K562 (cell line): ENCODE measurements around the gene STMP1. TPM values are rescaled to one million over a fixed set of nuclear protein-coding genes. Genes with fewer than 3 reads are reported as not detected.

Experiments used
- ATAC-seq: fragments of 200-7000 bp; cut with Tn5 transposase; 3 replicates; pipeline ENCODE4 v1.9.1; 2020; ENCODE audit warnings: moderate library complexity
- BruUV-seq: library from RNA; stranded (reverse); fragments of 400-500 nt; replicated peaks from 2 replicates; lab custom pipeline; 2021; lab: Mats Ljungman, UMichigan
- CTCF ChIA-PET: fragments of 300-600 bp; formaldehyde crosslinking; extraction: SDS; loops from one replicate; lab custom pipeline; 2021; ENCODE audit warnings: low intra/inter-chr PET ratio; lab: Yijun Ruan, JAX
- POLR2A ChIA-PET: fragments of 300-600, 350-650 bp; sonication (Branson Sonifier 250); formaldehyde crosslinking; extraction: SDS; loops from one replicate; lab custom pipeline; 2021; ENCODE audit warnings: antibody characterized with exemption, inconsistent platforms; lab: Yijun Ruan, JAX
- DNase-seq, 4 experiments: peaks; one replicate each; pipeline versions ENCODE4 v3.0.0 to v3.0.0-alpha.2; 2011 to 2018; ENCODE audit warnings: low spot score in 3 of 4, mixed read lengths in 3 of 4; ENCODE audit errors: extremely low read depth in 1 of 4
- FAIRE-seq: peaks from 2 replicates; lab custom pipeline; 2011; peaks lifted over from hg19 to GRCh38; lab: Jason Lieb, UNC
- H2AFZ ChIP-seq: 2 replicates; pipeline ENCODE4 v1.6.0; 2011; ENCODE audit warnings: low read depth, low read length, control low read depth, inconsistent platforms
- H3K27ac ChIP-seq: fragments of 200-600 bp; 3 replicates; pipeline ENCODE4 v1.8.0; 2011; ENCODE audit warnings: low read depth, mild to moderate bottlenecking, control low read depth, inconsistent platforms, low read length, moderate library complexity, mixed read lengths; ENCODE audit errors: extremely low read depth
- H3K27me3 ChIP-seq, 2 experiments: fragments of 300-600 bp in 1 of 2; 2 replicates in 1 of 2; 3 replicates in 1 of 2; pipeline versions ENCODE4 v1.6.0 to v1.8.0; 2011; ENCODE audit warnings: inconsistent platforms in 2 of 2, low read length in 2 of 2, mild to moderate bottlenecking in 1 of 2, mixed read lengths in 1 of 2, moderate library complexity in 1 of 2; ENCODE audit not compliant: control insufficient read depth in 2 of 2, insufficient read depth in 2 of 2
- H3K36me3 ChIP-seq: fragments of 300-600 bp; 3 replicates; pipeline ENCODE4 v1.8.0; 2011; ENCODE audit warnings: mild to moderate bottlenecking, low read length, inconsistent platforms; ENCODE audit not compliant: control insufficient read depth, insufficient read depth
- H3K4me1 ChIP-seq, 2 experiments: fragments of 200-600 bp in 1 of 2; replicated peaks in 1 of 2; 2 replicates in 1 of 2; 3 replicates in 1 of 2; pipeline versions ENCODE4 v1.5.1 to v1.8.0; 2011; ENCODE audit warnings: inconsistent platforms in 2 of 2, low read length in 2 of 2, mild to moderate bottlenecking in 1 of 2, mixed read lengths in 1 of 2, moderate library complexity in 1 of 2; ENCODE audit not compliant: control insufficient read depth in 2 of 2, insufficient read depth in 2 of 2
- H3K4me2 ChIP-seq: 2 replicates; pipeline ENCODE4 v1.6.1; 2011; ENCODE audit warnings: low read length, control low read depth, inconsistent platforms, mixed read lengths; ENCODE audit not compliant: insufficient read depth
- H3K4me3 ChIP-seq: fragments of 200-600 bp; sonication (generic), shearing (Covaris generic); 2 replicates; pipeline ENCODE4 v1.5.1; 2016; ENCODE audit warnings: control low read depth, inconsistent platforms
- H3K79me2 ChIP-seq: fragments of 200-600 bp; 3 replicates; pipeline ENCODE4 v1.8.0; 2011; ENCODE audit warnings: low read length, inconsistent platforms; ENCODE audit not compliant: control insufficient read depth, insufficient read depth
- H3K9ac ChIP-seq, 2 experiments: 2 replicates each; pipeline versions ENCODE4 v1.6.0 to v1.6.1; 2011; ENCODE audit warnings: low read depth in 2 of 2, low read length in 2 of 2, control low read depth in 1 of 2, inconsistent platforms in 1 of 2, mild to moderate bottlenecking in 1 of 2, mixed read lengths in 1 of 2; ENCODE audit not compliant: insufficient read depth in 1 of 2
- H3K9me1 ChIP-seq: one replicate; pipeline ENCODE4 v1.6.0; 2011; ENCODE audit warnings: inconsistent platforms, mild to moderate bottlenecking, low read length, moderate library complexity; ENCODE audit not compliant: control insufficient read depth, insufficient read depth
- H3K9me3 ChIP-seq: replicated peaks from 2 replicates; pipeline ENCODE4 v1.5.1; 2011; ENCODE audit warnings: low read depth, low read length, inconsistent platforms; ENCODE audit not compliant: control insufficient read depth, insufficient read depth
- H4K20me1 ChIP-seq: replicated peaks from 2 replicates; pipeline ENCODE4 v1.6.1; 2011; ENCODE audit warnings: low read length, inconsistent platforms, mixed read lengths; ENCODE audit not compliant: control insufficient read depth, insufficient read depth
- ARID3A ChIP-seq: IDR thresholded peaks from 2 replicates; pipeline ENCODE4 v1.6.1; 2012; ENCODE audit warnings: low read depth, low read length, improper control_type of control experiment, borderline replicate concordance
- BRD9 ChIP-seq: fragments of 450-650 bp; IDR thresholded peaks from 2 replicates; pipeline ENCODE4 v1.6.1; 2018; ENCODE audit warnings: low read depth; ENCODE audit not compliant: partially characterized antibody
- CBX2 ChIP-seq: fragments of 200-600 bp; sonication (generic); IDR thresholded peaks from one replicate; pipeline ENCODE4 v1.6.1; 2012; ENCODE audit warnings: mild to moderate bottlenecking, low read length, inconsistent platforms; ENCODE audit not compliant: insufficient read depth, poor library complexity, severe bottlenecking
- CBX3 ChIP-seq, 2 experiments: IDR thresholded peaks; 1 replicate in 1 of 2; 2 replicates in 1 of 2; pipeline ENCODE4 v1.6.1; 2012; ENCODE audit warnings: inconsistent platforms in 2 of 2, low read length in 2 of 2, borderline replicate concordance in 1 of 2, control low read depth in 1 of 2
- CHD1 ChIP-seq: fragments of 200-600 bp; sonication (generic); IDR thresholded peaks from one replicate; pipeline ENCODE4 v1.6.1; 2012; ENCODE audit warnings: mild to moderate bottlenecking, moderate library complexity, low read length, inconsistent platforms
- ESRRA ChIP-seq: fragments of 450-650 bp; IDR thresholded peaks from 2 replicates; pipeline ENCODE4 v1.6.1; 2014; ENCODE audit warnings: low read depth, mild to moderate bottlenecking, moderate library complexity, borderline replicate concordance
- HDAC6 ChIP-seq: IDR thresholded peaks from 2 replicates; pipeline ENCODE4 v1.6.1; 2012; ENCODE audit warnings: low read depth, mild to moderate bottlenecking, control low read depth, inconsistent platforms, low read length, moderate library complexity
- RFX7 ChIP-seq: fragments of 250-450 bp; sonication (Bioruptor Pico); IDR thresholded peaks from 2 replicates; pipeline ENCODE4 v1.5.1; 2021; ENCODE audit warnings: mild to moderate bottlenecking
- SMARCB1 ChIP-seq: IDR thresholded peaks from 2 replicates; pipeline ENCODE4 v1.6.1; 2011; ENCODE audit warnings: improper control_type of control experiment, low read depth; ENCODE audit not compliant: insufficient read length
- SMC3 ChIP-seq: conservative IDR thresholded peaks from 2 replicates; pipeline ENCODE4 v1.6.1; 2011; ENCODE audit warnings: low read depth, low read length, improper control_type of control experiment; ENCODE audit not compliant: insufficient read depth
- TARDBP ChIP-seq: fragments of 450-650 bp; IDR thresholded peaks from 2 replicates; pipeline ENCODE4 v1.6.1; 2016
- ZBTB7A ChIP-seq: IDR thresholded peaks from 2 replicates; pipeline ENCODE4 v1.6.1; 2011; ENCODE audit warnings: low read depth, mild to moderate bottlenecking, low read length, moderate library complexity, borderline replicate concordance; ENCODE audit not compliant: control insufficient read depth
- ZNF282 ChIP-seq: sonication (generic); formaldehyde crosslinking; IDR thresholded peaks from 2 replicates; pipeline ENCODE4 v1.8.1; 2023; ENCODE audit warnings: missing genetic modification reagents
- ZNF354B ChIP-seq: fragments of 250-450 bp; sonication (Bioruptor Pico); IDR thresholded peaks from 2 replicates; pipeline ENCODE4 v1.4.0; 2020
- ZNF583 ChIP-seq: fragments of 250-450 bp; sonication (Bioruptor Pico); IDR thresholded peaks from 2 replicates; pipeline ENCODE4 v1.4.0; 2020
- ZNF740 ChIP-seq, 3 experiments: fragments of 200-800 bp in 1 of 3; sonication (Bioruptor generic) in 1 of 3; sonication (generic) in 1 of 3; formaldehyde crosslinking in 1 of 3; IDR thresholded peaks; 2 replicates each; pipeline versions ENCODE4 v1.6.1 to v1.8.0; 2016 to 2022; ENCODE audit warnings: mild to moderate bottlenecking in 2 of 3, missing compliant biosample characterization in 2 of 3, missing genetic modification characterization in 2 of 3, missing genetic modification reagents in 1 of 3
- ZNF75A ChIP-seq: fragments of 450-650 bp; formaldehyde crosslinking; IDR thresholded peaks from 2 replicates; pipeline ENCODE4 v1.4.0; 2020; ENCODE audit warnings: mild to moderate bottlenecking
- WGBS: fragments of 100-300 bp; shearing (Covaris generic); methylation state at CpG from one replicate; pipeline ENCODE4 v1.1.6; 2016; ENCODE audit warnings: low coverage, mixed read lengths; ENCODE audit not compliant: insufficient coverage; ENCODE audit errors: missing lambda C conversion rate; 5-methylcytosine and 5-hydroxymethylcytosine counted together
- in situ Hi-C: fragments of 300-500 bp; cut with MboI; formaldehyde crosslinking; loops from 4 replicates; pipeline ENCODE4 v1.15.0; 2018; ENCODE audit warnings: inconsistent platforms, mixed read lengths
- intact Hi-C: fragments of 100-400 bp; cut with micrococcal nuclease; formaldehyde crosslinking; loops from 2 replicates; pipeline ENCODE4 v1.14.2; 2022
- polyA plus RNA-seq, 8 experiments: library from polyadenylated mRNA; depleted of rRNA in 4 of 8; stranded (reverse) in 5 of 8; unstranded in 3 of 8; fragments of >200 nt; fragmentation: Nextera tagmentation in 2 of 8; fragmentation: Illumina TruSeq in 1 of 8; extraction: Ambion mirVana in 2 of 8; extraction: Trizol in 1 of 8; gene quantifications; 2 replicates each; pipeline versions ENCODE4 v1.2.1 to v1.2.3, GENCODE V29; 2011 to 2014; ENCODE audit warnings: inconsistent platforms in 1 of 8, missing spikeins in 1 of 8
- total RNA-seq, 7 experiments: library from RNA; depleted of rRNA in 6 of 7; stranded (reverse); fragments of >200 nt in 6 of 7; fragmentation: Illumina TruSeq in 2 of 7; extraction: Trizol in 2 of 7; gene quantifications; 2 replicates each; pipeline versions ENCODE4 v1.2.1 to v1.2.3, GENCODE V29; 2011 to 2021; ENCODE audit warnings: low replicate concordance in 1 of 7

STMP1 gene
- total and polyA plus RNA-seq, 9 of the 15 experiments (the other 6 are each of a cell fraction or from before 2014, with no cell fraction given), result 10.6 to 249 (median 56.8) TPM

DNA sequence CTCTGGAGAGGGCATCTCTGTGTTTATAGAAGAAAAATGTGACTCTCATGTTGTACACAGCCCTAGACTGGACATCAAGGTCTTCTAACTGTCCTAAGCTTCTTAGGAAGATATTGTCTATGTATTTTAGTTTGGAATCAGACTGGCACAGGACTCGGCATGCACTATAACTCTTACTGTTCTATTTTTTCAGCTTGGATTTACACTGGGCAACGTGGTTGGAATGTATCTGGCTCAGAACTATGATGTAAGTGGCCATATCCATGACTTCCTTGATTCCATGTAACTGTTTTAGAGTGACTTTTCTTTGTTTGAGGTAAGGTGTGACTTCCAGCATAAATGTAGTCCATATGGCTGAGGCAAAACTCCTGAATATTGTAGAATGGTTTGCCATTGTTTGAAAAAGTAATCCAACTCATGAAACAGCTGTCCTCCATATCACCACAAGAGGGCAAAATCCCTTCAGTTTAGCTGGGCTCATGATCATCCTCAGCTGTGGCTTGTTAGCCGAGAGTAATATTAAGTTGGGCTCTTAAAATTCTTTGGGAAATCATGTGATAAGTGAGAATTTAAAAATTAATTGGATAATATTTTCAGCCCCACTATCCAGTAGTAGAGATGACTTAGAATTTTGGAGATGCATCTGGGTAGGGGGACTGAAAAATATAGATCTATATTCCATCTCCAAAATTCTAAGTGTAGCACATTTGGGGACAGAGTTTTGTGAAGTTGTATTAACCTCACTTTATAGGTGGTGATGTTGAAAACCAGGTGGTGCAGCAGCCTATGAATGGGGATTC lies 10.4 kb downstream of the STMP1 start:
- POLR2A ChIA-PET, result interaction anchor here (0.6 to 8.1 kb wide), 6 partner anchors 10 to 432 kb away, joined by 3 to 71 read pairs (median 4); partner anchors contain the start of gene STMP1
- no peak overlapping the region for H3K27ac ChIP-seq
- 0 out of 2 replicates have a peak, but pooled peaks cover 8% of the 10 kb centered on the region for H4K20me1 ChIP-seq
- ATAC-seq (peak; percentile 91), FAIRE-seq (peak; percentile 89), DNase-seq (peak; percentile 64 to 78 (median 69))
- WGBS, result 47% methylated on average over 3 of the region's 3 CpGs
- H2AFZ ChIP-seq, result no peak overlapping the region
- CTCF ChIA-PET, result interaction anchor here (0.6 to 1.4 kb wide), 4 partner anchors 166 to 1917 kb away, joined by 3 to 4 read pairs (median 4); no protein-coding TSS in a partner anchor
- no TSS peak for BruUV-seq
- H3K9me1 ChIP-seq, result no peaks in the 10 kb centered on the region
- H3K4me3 ChIP-seq, result no peak overlapping the region
- peaks cover 48% of the 10 kb centered on the region for H3K36me3 ChIP-seq
- H3K27me3 ChIP-seq, result no peaks in the 10 kb centered on the region
- intact Hi-C loops, result loop anchor here (1.0 to 5.0 kb wide), 4 partner anchors 39 to 337 kb away; no protein-coding TSS in a partner anchor
- in situ Hi-C loops, result no loop called here
- H3K79me2 ChIP-seq, result peaks cover 56% of the 10 kb centered on the region
- peaks cover 0 to 3% of the 10 kb centered on the region in 2 experiments; a peak in 1 of 5 replicates for H3K4me1 ChIP-seq
- no peaks in the 10 kb centered on the region for H3K9me3 ChIP-seq
- no peak overlapping the region for H3K4me2 ChIP-seq
- no peak overlapping the region for H3K9ac ChIP-seq
- TF ChIP-seq BRD9, result no peak
- TF ChIP-seq ARID3A, result peak; percentile 80; the same call in 1 of the 2 replicates
- TF ChIP-seq SMARCB1, result no peak
- no peak for TF ChIP-seq ZNF354B (CRISPR knock-in tag)
- TF ChIP-seq ZBTB7A, result no peak
- peak; percentile 74 for TF ChIP-seq SMC3
- TF ChIP-seq ZNF75A (CRISPR knock-in tag), result 0 out of 2 replicates have a peak, but pooled peaks have one; percentile 42
- no peak for TF ChIP-seq ZNF583 (CRISPR knock-in tag)
- TF ChIP-seq CBX2, result no peak
- no peak for TF ChIP-seq HDAC6
- no peak for TF ChIP-seq CHD1
- TF ChIP-seq ZNF740 (CRISPR knock-in tag; IDR thresholded peaks at IDR 0.05), result no peak
- TF ChIP-seq ZNF740 (tag; IDR thresholded peaks at IDR 0.05), result no peak
- no peak for TF ChIP-seq ESRRA
- no peak for TF ChIP-seq TARDBP
- TF ChIP-seq ZNF282 (CRISPR knock-in tag), result no peak
- no peak for TF ChIP-seq RFX7
- TF ChIP-seq CBX3 (IDR thresholded peaks at IDR 0.05; ENCODE audit: borderline replicate concordance in 1 of 2, low read length in 2 of 2), result peak in 1 of 2 experiments; percentile 41; a peak in 1 of 3 replicates
